PC-3 (cell line): ENCODE results near the gene MEGF10. TPM values are rescaled to one million over a fixed set of nuclear protein-coding genes. Genes with fewer than 3 reads are reported as not detected.

Source experiments
- ATAC-seq: fragments of 200-7000 bp; cut with Tn5 transposase; 2 replicates; pipeline ENCODE4 v1.9.1; 2020; ENCODE audit warnings: mild to moderate bottlenecking, moderate library complexity
- BruUV-seq: library from RNA; stranded (reverse); fragments of 400-500 nt; replicated peaks from 2 replicates; lab custom pipeline; 2021; lab: Mats Ljungman, UMichigan
- CTCF ChIA-PET: fragments of 300-600 bp; sonication (Branson Sonifier 250); formaldehyde crosslinking; loops from one replicate; lab custom pipeline; 2022; ENCODE audit warnings: antibody characterized with exemption; lab: Charles Lee
- POLR2A ChIA-PET: fragments of 300-600 bp; sonication (Branson Sonifier 250); formaldehyde crosslinking; loops from one replicate; lab custom pipeline; 2022; ENCODE audit warnings: antibody characterized with exemption; ENCODE audit not compliant: unreplicated experiment; lab: Charles Lee
- DNase-seq: peaks from one replicate; pipeline ENCODE4 v3.0.0-alpha.2; 2015
- H2AFZ ChIP-seq: fragments of 300-600 bp; sonication (generic); 2 replicates; pipeline ENCODE4 v1.6.0; 2016; ENCODE audit warnings: antibody characterized with exemption, low read length
- H3F3A ChIP-seq: fragments of 300-600 bp; sonication (generic); one replicate; pipeline ENCODE4 v1.6.0; 2017; ENCODE audit warnings: antibody characterized with exemption, low read length, control low read depth, mild to moderate bottlenecking; ENCODE audit not compliant: unreplicated experiment
- H3K27ac ChIP-seq: fragments of 300-600 bp; sonication (generic); 2 replicates; pipeline ENCODE4 v1.5.1; 2016; ENCODE audit warnings: mild to moderate bottlenecking, low read length
- H3K27me3 ChIP-seq: fragments of 300-600 bp; sonication (generic); 2 replicates; pipeline ENCODE4 v1.6.1; 2016; ENCODE audit warnings: low read length, mixed read lengths
- H3K36me3 ChIP-seq: fragments of 300-600 bp; sonication (generic); 2 replicates; pipeline ENCODE4 v1.6.1; 2016; ENCODE audit warnings: low read depth, mixed run types, low read length, mixed read lengths
- H3K4me1 ChIP-seq: fragments of 300-600 bp; sonication (generic); 2 replicates; pipeline ENCODE4 v1.5.1; 2016; ENCODE audit warnings: low read length; ENCODE audit not compliant: insufficient read depth
- H3K4me2 ChIP-seq: fragments of 300-600 bp; sonication (generic); 2 replicates; pipeline ENCODE4 v1.6.0; 2016; ENCODE audit warnings: low read length
- H3K4me3 ChIP-seq: fragments of 300-600 bp; sonication (generic); 2 replicates; pipeline ENCODE4 v1.5.1; 2016; ENCODE audit warnings: mild to moderate bottlenecking, low read length, mixed read lengths
- H3K79me2 ChIP-seq: fragments of 300-600 bp; sonication (generic); 2 replicates; pipeline ENCODE4 v1.6.1; 2017; ENCODE audit warnings: low read length, mixed read lengths
- H3K9ac ChIP-seq: fragments of 300-600 bp; sonication (generic); 2 replicates; pipeline ENCODE4 v1.6.0; 2016; ENCODE audit warnings: mild to moderate bottlenecking, low read length
- H3K9me2 ChIP-seq: fragments of 300-600 bp; sonication (generic); replicated peaks from 2 replicates; pipeline ENCODE4 v1.6.1; 2016; ENCODE audit warnings: mixed run types, low read length, mixed read lengths
- H3K9me3 ChIP-seq: fragments of 300-600 bp; sonication (generic); 2 replicates; pipeline ENCODE4 v1.6.1; 2016; ENCODE audit warnings: low read length, mixed read lengths
- H4K20me1 ChIP-seq: fragments of 300-600 bp; sonication (generic); 2 replicates; pipeline ENCODE4 v1.6.1; 2016; ENCODE audit warnings: low read length, mixed read lengths
- EZH2 ChIP-seq: fragments of 300-600 bp; sonication (generic); IDR thresholded peaks from one replicate; pipeline ENCODE4 v1.6.1; 2017; ENCODE audit warnings: antibody characterized with exemption, mild to moderate bottlenecking, low read length; ENCODE audit not compliant: unreplicated experiment
- EZH2phosphoT487 ChIP-seq: fragments of 300-600 bp; sonication (generic); IDR thresholded peaks from 2 replicates; pipeline ENCODE4 v1.6.1; 2018; ENCODE audit warnings: mild to moderate bottlenecking, antibody characterized with exemption, low read length, borderline replicate concordance
- intact Hi-C: fragments of 100-400 bp; cut with micrococcal nuclease; formaldehyde crosslinking; loops from 2 replicates; pipeline ENCODE4 v1.9.0; 2023
- total RNA-seq: library from RNA; depleted of rRNA; stranded (reverse); fragments of >200 nt; gene quantifications from 2 replicates; pipeline ENCODE4 v1.2.3, GENCODE V29; 2014
- TF ChIP-seq, protein P1 (sequence below): fragments of 300-600 bp; sonication (generic); conservative IDR thresholded peaks from 2 replicates; pipeline ENCODE4 v1.5.1; 2017; ENCODE audit warnings: antibody characterized with exemption, low read depth, mild to moderate bottlenecking, low read length

Gene MEGF10
- total RNA-seq, 1 experiment from 2014 or later, result not detected

GRCh38 chr5:127386557-127386956 is 96.0 kb downstream of the MEGF10 start:
- ChIA-PET CTCF (no interaction called here), POLR2A (no interaction called here)
- Histone ChIP-seq H3K9ac (no peak overlapping the region), H3K9me3 (no peaks in the 10 kb centered on the region), H3K27ac (no peak overlapping the region), H3K27me3 (peaks cover 6% of the 10 kb centered on the region; the same call in 1 of the 2 replicates), H3K4me2 (no peak overlapping the region), H3K9me2 (no peaks in the 10 kb centered on the region), H3K36me3 (no peaks in the 10 kb centered on the region), H3K4me3 (no peak overlapping the region), H3F3A (no peaks in the 10 kb centered on the region), H2AFZ (no peak overlapping the region), H4K20me1 (no peaks in the 10 kb centered on the region), H3K79me2 (no peaks in the 10 kb centered on the region), H3K4me1 (no peaks in the 10 kb centered on the region)
- no TSS peak for BruUV-seq
- ATAC-seq, result peak; percentile 38; the same call in 1 of the 2 replicates
- intact Hi-C loops, result no loop called here
- TF ChIP-seq EZH2phosphoT487 (no peak), EZH2 (no peak)
- TF ChIP-seq, protein P1, sequence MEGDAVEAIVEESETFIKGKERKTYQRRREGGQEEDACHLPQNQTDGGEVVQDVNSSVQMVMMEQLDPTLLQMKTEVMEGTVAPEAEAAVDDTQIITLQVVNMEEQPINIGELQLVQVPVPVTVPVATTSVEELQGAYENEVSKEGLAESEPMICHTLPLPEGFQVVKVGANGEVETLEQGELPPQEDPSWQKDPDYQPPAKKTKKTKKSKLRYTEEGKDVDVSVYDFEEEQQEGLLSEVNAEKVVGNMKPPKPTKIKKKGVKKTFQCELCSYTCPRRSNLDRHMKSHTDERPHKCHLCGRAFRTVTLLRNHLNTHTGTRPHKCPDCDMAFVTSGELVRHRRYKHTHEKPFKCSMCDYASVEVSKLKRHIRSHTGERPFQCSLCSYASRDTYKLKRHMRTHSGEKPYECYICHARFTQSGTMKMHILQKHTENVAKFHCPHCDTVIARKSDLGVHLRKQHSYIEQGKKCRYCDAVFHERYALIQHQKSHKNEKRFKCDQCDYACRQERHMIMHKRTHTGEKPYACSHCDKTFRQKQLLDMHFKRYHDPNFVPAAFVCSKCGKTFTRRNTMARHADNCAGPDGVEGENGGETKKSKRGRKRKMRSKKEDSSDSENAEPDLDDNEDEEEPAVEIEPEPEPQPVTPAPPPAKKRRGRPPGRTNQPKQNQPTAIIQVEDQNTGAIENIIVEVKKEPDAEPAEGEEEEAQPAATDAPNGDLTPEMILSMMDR, result no peak
- DNase-seq, result peak; percentile 7

- Histone ChIP-seq H3K79me2 (no peaks in the 10 kb centered on the region), H3K9me2 (no peaks in the 10 kb centered on the region), H3F3A (no peaks in the 10 kb centered on the region), H3K9me3 (no peaks in the 10 kb centered on the region), H2AFZ (no peak overlapping the region), H3K27ac (no peak overlapping the region), H3K27me3 (peaks cover 34% of the 10 kb centered on the region), H3K36me3 (no peaks in the 10 kb centered on the region), H3K4me2 (no peak overlapping the region), H3K9ac (no peak overlapping the region), H3K4me3 (no peak overlapping the region), H3K4me1 (no peaks in the 10 kb centered on the region), H4K20me1 (no peaks in the 10 kb centered on the region)
- ChIA-PET POLR2A (no interaction called here), CTCF (no interaction called here)
- no peak for TF ChIP-seq EZH2
- no peak for TF ChIP-seq EZH2phosphoT487
- TF ChIP-seq, protein P1, result no peak
- no TSS peak for BruUV-seq
- DNase-seq (no peak), ATAC-seq (no peak)
- intact Hi-C loops, result no loop called here
Measured at GRCh38 chr5:127389601-127390000, 99.0 kb downstream of the MEGF10 start.

GRCh38 chr5:127392762-127393161 is 102.2 kb downstream of the MEGF10 start:
- H2AFZ ChIP-seq, result no peak overlapping the region
- BruUV-seq, result no TSS peak
- 0 out of 2 replicates have a peak overlapping the region, but pooled peaks have one; percentile 9 for H3K4me2 ChIP-seq
- DNase-seq (no peak), ATAC-seq (no peak)
- TF ChIP-seq EZH2phosphoT487, result no peak
- TF ChIP-seq EZH2, result no peak
- TF ChIP-seq, protein P1, result no peak
- no peaks in the 10 kb centered on the region for H3K79me2 ChIP-seq
- no peaks in the 10 kb centered on the region for H3K4me1 ChIP-seq
- H3K36me3 ChIP-seq, result no peaks in the 10 kb centered on the region
- POLR2A ChIA-PET, result no interaction called here
- H3K9me2 ChIP-seq, result no peaks in the 10 kb centered on the region
- H3K9ac ChIP-seq, result no peak overlapping the region
- intact Hi-C loops, result no loop called here
- H3F3A ChIP-seq, result no peaks in the 10 kb centered on the region
- H3K27ac ChIP-seq, result no peak overlapping the region
- H4K20me1 ChIP-seq, result no peaks in the 10 kb centered on the region
- H3K4me3 ChIP-seq, result no peak overlapping the region
- peaks cover 45% of the 10 kb centered on the region for H3K27me3 ChIP-seq
- H3K9me3 ChIP-seq, result no peaks in the 10 kb centered on the region
- CTCF ChIA-PET, result no interaction called here
